Adrenal gland (tissue), 5 donors: ENCODE data around the gene HJURP.

Experiments
- CTCF ChIP-seq, 6 experiments: fragments of 450-650 bp in 4 of 6; fragments of 200-600 bp in 2 of 6; sonication (generic) in 1 of 6; IDR thresholded peaks; 1 replicate in 5 of 6; 2 replicates in 1 of 6; pipeline versions ENCODE4 v1.5.1 to v1.8.0; 2016 to 2021; ENCODE audit warnings: antibody characterized with exemption in 6 of 6, mild to moderate bottlenecking in 2 of 6, moderate library complexity in 1 of 6
- POLR2A ChIP-seq, 2 donors: fragments of 450-650 bp; IDR thresholded peaks; one replicate each; pipeline ENCODE4 v1.6.1; 2017; ENCODE audit warnings: antibody characterized with exemption in 2 of 2, mild to moderate bottlenecking in 2 of 2, moderate library complexity in 1 of 2
- donor health status: DM: no; HTN: no; CAD: no.

GRCh38 chr2:233820774-233821105 lies 33.6 kb downstream of the HJURP start:
- TF ChIP-seq CTCF (IDR thresholded peaks at IDR 0.05), result no peak
- TF ChIP-seq POLR2A (IDR thresholded peaks at IDR 0.05), result no peak
